ENCODE measurements around the gene GNB1L.

The GNB1L gene

GRCh38 chr22:19821523-19822300 is 33.0 kb downstream of the GNB1L start:
- DNase-seq: no peak

GRCh38 chr22:19820880-19821522 is 33.7 kb downstream of the GNB1L start:
- no peak for DNase-seq

- DNase-seq: no peak
These were observed 34.5 kb downstream of the GNB1L start for GRCh38 chr22:19819911-19820879.

- no peak for DNase-seq
These were observed 35.3 kb downstream of the GNB1L start for GRCh38 chr22:19819208-19819910.

GRCh38 chr22:19818324-19819207 is 36.1 kb downstream of the GNB1L start:
- no peak for DNase-seq

GRCh38 chr22:19816372-19817119 is 38.1 kb downstream of the GNB1L start:
- no peak for DNase-seq

GRCh38 chr22:19815823-19816290 is 38.8 kb downstream of the GNB1L start:
- no peak for DNase-seq

GRCh38 chr22:19815093-19815822 is 39.4 kb downstream of the GNB1L start:
- DNase-seq: no peak

GRCh38 chr22:19814428-19814827 is 40.2 kb downstream of the GNB1L start:
- DNase-seq: no peak

GRCh38 chr22:19812910-19813309 is 41.8 kb downstream of the GNB1L start:
- DNase-seq: no peak

- DNase-seq: peak; percentile 64
These were observed 42.6 kb downstream of the GNB1L start for GRCh38 chr22:19811811-19812771.

- no peak for DNase-seq
These were observed 43.5 kb downstream of the GNB1L start for GRCh38 chr22:19811211-19811621.

GRCh38 chr22:19810381-19811201 is 44.1 kb downstream of the GNB1L start:
- no peak for DNase-seq

GRCh38 chr22:19809741-19810140 is 44.9 kb downstream of the GNB1L start:
- DNase-seq: no peak

- no peak for DNase-seq
These were observed 45.7 kb downstream of the GNB1L start for GRCh38 chr22:19808873-19809478.

GRCh38 chr22:19807914-19808872 is 46.5 kb downstream of the GNB1L start:
- DNase-seq: no peak
